ENCODE data around the gene TPBG.
"Not testable (repeated sequence)": the region's sequence is repeated elsewhere in the genome, so short reads cannot be mapped to it uniquely, and the experiment has no call there.

The TPBG gene

DNA sequence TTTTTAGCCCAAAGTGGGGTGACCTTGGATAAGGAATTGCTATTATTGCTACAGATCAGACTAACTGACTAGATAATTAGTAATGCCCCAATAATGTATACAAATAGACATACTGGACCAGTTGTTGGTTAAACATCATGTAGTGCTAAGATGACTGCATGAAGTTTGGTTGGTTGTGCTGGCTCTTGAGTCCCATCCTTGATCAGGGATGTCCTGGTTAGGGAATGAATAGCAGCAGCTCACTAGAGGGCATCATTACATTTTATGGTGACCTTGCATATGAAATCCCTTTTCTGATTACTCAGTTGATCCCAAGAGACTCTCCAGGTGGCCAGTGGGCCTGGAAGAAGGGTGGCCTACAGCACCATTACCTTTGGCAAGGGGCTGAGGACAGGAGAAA lies 10.9 kb downstream of the TPBG start:
- DNase-seq (ENCODE audit: low spot score) = no peak
- TF ChIP-seq CTCF (IDR thresholded peaks at IDR 0.05) = no peak
- Histone ChIP-seq H3K4me3 (no peak overlapping the region), H3K27ac (no peak overlapping the region)

- Histone ChIP-seq H3K27ac (no peak overlapping the region), H3K4me3 (no peak overlapping the region)
- no peak for DNase-seq (ENCODE audit: low spot score)
- no peak for TF ChIP-seq CTCF (IDR thresholded peaks at IDR 0.05)
These were observed 13.0 kb downstream of the TPBG start for GRCh38 chr6:82376636-82377035.

DNA sequence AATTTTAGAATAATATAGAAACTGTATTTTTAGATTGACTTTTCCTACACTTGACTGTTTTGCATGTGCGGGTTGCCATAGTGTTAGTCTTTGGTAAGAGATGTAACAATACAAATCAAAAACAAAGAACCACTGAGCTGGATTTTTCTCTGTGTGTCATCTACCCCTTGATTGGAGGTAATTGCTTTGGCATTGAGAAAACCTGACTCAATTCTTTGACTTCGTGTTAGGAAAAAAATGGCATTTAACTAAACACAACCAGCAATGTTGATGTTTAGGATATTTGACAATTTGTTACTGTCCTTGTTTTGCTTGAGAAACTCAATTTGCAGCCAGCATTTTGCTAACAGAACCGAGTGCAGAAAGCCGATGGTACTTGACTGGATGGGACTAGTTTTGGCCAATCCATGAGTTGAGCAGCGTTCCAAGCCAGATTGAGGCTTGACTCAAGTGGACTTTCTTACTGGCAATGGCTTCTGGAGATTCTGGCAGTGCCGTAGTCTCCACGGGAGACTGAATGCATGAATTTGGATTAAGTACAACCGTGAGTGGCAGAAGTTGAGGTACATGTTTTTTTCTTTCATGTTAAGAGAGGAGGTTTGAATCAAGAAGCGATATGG lies 17.1 kb downstream of the TPBG start:
- H3K27ac ChIP-seq = no peak overlapping the region
- TF ChIP-seq CTCF (IDR thresholded peaks at IDR 0.05) = no peak
- no peak overlapping the region for H3K4me3 ChIP-seq
- no peak for DNase-seq (ENCODE audit: low spot score)

DNA sequence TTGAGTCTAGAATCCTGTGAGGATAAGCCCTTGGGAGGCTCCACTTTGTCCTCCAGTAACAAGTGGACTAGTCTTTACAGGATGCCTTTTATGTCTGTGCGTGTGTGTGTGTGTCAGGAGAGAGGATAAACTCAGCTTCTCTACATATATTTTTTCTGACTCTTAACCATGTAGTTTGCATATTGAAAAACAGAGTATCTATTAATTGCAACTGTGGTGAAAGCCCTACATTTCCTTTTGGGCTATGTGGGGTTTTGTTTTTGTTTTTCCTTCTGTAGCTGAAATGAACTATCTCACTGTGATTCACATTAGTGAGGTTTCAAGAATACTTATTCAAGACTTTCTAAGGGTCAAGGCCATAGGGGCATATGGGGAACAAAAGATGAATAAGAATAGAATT lies 17.7 kb downstream of the TPBG start:
- Histone ChIP-seq H3K27ac (no peak overlapping the region), H3K4me3 (no peak overlapping the region)
- no peak for TF ChIP-seq CTCF (IDR thresholded peaks at IDR 0.05)
- no peak for DNase-seq (ENCODE audit: low spot score)

- no peak for DNase-seq (ENCODE audit: low spot score)
- Histone ChIP-seq H3K27ac (no peak overlapping the region), H3K4me3 (no peak overlapping the region)
- no peak for TF ChIP-seq CTCF (IDR thresholded peaks at IDR 0.05)
These were observed 21.5 kb downstream of the TPBG start for GRCh38 chr6:82385102-82385501.

DNA sequence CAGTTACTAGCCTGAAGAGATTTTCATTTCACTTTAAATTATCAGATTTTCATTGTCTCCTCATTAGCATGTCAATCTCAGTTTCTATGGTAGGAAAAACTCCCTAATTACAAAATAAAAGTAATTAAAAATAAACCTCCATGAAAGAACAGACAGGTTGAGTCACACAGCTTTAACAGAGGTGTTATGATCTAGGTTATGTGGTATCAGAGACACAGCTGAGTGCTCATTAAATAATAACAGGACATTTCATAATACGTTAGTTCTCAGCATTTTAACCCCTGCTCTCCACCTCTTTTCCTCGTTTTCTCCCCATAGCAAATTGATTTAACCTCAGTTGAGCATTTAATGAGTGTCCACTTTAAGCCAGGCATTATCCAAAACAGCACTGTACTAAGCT lies 21.9 kb downstream of the TPBG start:
- no peak for TF ChIP-seq CTCF (IDR thresholded peaks at IDR 0.05)
- no peak overlapping the region for H3K4me3 ChIP-seq
- no peak overlapping the region for H3K27ac ChIP-seq
- DNase-seq (ENCODE audit: low spot score) = no peak

DNA sequence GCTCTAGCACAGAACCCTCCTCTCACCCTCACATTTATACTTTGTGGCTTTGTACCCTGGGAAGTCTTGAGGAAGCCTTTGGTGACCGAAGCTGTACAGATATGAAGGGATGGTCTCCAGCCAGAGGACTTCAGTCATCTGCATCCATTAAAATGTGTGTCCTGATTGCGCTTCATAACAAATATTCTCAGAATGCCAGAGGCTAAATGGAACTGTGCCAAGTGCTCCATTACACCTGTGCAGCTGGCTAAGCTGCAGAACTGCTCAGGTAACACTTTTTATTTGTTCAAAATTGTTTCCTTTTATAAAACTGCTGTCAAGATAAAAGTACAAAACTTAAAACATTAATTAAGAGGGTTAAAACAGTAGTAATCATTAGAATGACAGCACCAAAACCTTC lies 22.3 kb downstream of the TPBG start:
- DNase-seq (ENCODE audit: low spot score) = no peak
- TF ChIP-seq CTCF (IDR thresholded peaks at IDR 0.05) = no peak
- Histone ChIP-seq H3K27ac (no peak overlapping the region), H3K4me3 (no peak overlapping the region)

DNA sequence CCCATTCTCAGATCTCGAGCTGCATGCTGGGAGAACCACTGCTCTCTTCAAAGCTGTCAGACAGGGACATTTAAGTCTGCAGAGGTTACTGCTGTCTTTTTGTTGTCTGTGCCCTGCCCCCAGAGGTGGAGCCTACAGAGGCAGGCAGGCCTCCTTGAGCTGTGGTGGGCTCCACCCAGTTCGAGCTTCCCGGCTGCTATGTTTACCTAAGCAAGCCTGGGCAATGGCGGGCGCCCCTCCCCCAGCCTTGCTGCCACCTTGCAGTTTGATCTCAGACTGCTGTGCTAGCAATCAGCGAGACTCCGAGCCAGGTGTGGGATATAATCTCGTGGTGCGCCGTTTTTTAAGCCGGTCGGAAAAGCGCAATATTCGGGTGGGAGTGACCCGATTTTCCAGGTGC lies 31.2 kb downstream of the TPBG start:
- not testable (repeated sequence) for H3K27ac ChIP-seq; H3K4me3 ChIP-seq; DNase-seq (ENCODE audit: low spot score)
